A549 (cell line): ENCODE results near the gene GTF2IRD1.

Experiments used
- CBX8 ChIP-seq: fragments of 200-600 bp; sonication (generic); IDR thresholded peaks from 2 replicates; pipeline ENCODE4 v1.6.1; 2016
- CEBPB ChIP-seq, 2 experiments: fragments of >200 bp in 1 of 2; sonication (Bioruptor Twin) in 1 of 2; formaldehyde crosslinking in 1 of 2; IDR thresholded peaks; 2 replicates each; pipeline ENCODE4 v1.6.1; 2012 to 2016
- CHD2 ChIP-seq: fragments of 150-350 bp; IDR thresholded peaks from 2 replicates; pipeline ENCODE4 v1.6.1; 2014; ENCODE audit warnings: low read length; ENCODE audit not compliant: partially characterized antibody
- CTCF ChIP-seq: fragments of >200 bp; sonication (Bioruptor Twin); formaldehyde crosslinking; IDR thresholded peaks from 3 replicates; pipeline ENCODE4 v1.5.1; 2016
- FOSB ChIP-seq: fragments of 250-450 bp; sonication (Bioruptor Pico); IDR thresholded peaks from 2 replicates; pipeline ENCODE4 v1.5.0; 2020; ENCODE audit warnings: mild to moderate bottlenecking, moderate library complexity
- HMGXB4 ChIP-seq: fragments of 250-450 bp; sonication (Bioruptor Pico); IDR thresholded peaks from 2 replicates; pipeline ENCODE4 v1.5.0; 2021; ENCODE audit warnings: mild to moderate bottlenecking, moderate library complexity, borderline replicate concordance
- JUN ChIP-seq, 2 experiments: fragments of >200 bp; sonication (Bioruptor Twin); formaldehyde crosslinking; IDR thresholded peaks; 2 replicates in 1 of 2; 3 replicates in 1 of 2; pipeline ENCODE4 v1.6.1; 2016 to 2017
- MAX ChIP-seq: IDR thresholded peaks from 2 replicates; pipeline ENCODE4 v1.6.1; 2012
- MAZ ChIP-seq: fragments of 150-350 bp; IDR thresholded peaks from 2 replicates; pipeline ENCODE4 v1.6.1; 2014; ENCODE audit warnings: antibody characterized with exemption, low read depth, low read length, borderline replicate concordance
- MYC ChIP-seq: IDR thresholded peaks from 2 replicates; pipeline ENCODE4 v1.6.1; 2012; ENCODE audit warnings: mild to moderate bottlenecking, inconsistent platforms, low read length, improper control_type of control experiment, borderline replicate concordance
- POLR2A ChIP-seq: IDR thresholded peaks from 2 replicates; pipeline ENCODE4 v1.6.1; 2012; ENCODE audit warnings: mild to moderate bottlenecking, low read length
- ZSCAN20 ChIP-seq: fragments of 250-450 bp; sonication (Bioruptor Pico); IDR thresholded peaks from 2 replicates; pipeline ENCODE4 v1.8.0; 2022; ENCODE audit warnings: mild to moderate bottlenecking, moderate library complexity
- TF ChIP-seq, protein P1 (sequence below): IDR thresholded peaks from 2 replicates; pipeline ENCODE4 v1.6.1; 2012
- TF ChIP-seq, protein P2 (sequence below): fragments of 200-600 bp; sonication (generic); IDR thresholded peaks from 2 replicates; pipeline ENCODE4 v1.6.1; 2016; ENCODE audit warnings: antibody characterized with exemption, mild to moderate bottlenecking, moderate library complexity

GRCh38 chr7:74443543-74444247 is 10.0 kb upstream of the GTF2IRD1 start:
- TF ChIP-seq JUN (IDR thresholded peaks at IDR 0.05) (no peak), CEBPB (IDR thresholded peaks at IDR 0.05) (no peak), MAZ (no peak), CTCF (no peak), CBX8 (no peak), MYC (no peak), FOSB (no peak), MAX (no peak), CHD2 (no peak), POLR2A (no peak), ZSCAN20 (CRISPR knock-in tag) (no peak), HMGXB4 (CRISPR knock-in tag) (no peak)
- TF ChIP-seq, protein P1, sequence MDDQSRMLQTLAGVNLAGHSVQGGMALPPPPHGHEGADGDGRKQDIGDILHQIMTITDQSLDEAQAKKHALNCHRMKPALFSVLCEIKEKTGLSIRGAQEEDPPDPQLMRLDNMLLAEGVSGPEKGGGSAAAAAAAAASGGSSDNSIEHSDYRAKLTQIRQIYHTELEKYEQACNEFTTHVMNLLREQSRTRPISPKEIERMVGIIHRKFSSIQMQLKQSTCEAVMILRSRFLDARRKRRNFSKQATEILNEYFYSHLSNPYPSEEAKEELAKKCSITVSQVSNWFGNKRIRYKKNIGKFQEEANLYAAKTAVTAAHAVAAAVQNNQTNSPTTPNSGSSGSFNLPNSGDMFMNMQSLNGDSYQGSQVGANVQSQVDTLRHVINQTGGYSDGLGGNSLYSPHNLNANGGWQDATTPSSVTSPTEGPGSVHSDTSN, result no peak
- TF ChIP-seq, protein P2, sequence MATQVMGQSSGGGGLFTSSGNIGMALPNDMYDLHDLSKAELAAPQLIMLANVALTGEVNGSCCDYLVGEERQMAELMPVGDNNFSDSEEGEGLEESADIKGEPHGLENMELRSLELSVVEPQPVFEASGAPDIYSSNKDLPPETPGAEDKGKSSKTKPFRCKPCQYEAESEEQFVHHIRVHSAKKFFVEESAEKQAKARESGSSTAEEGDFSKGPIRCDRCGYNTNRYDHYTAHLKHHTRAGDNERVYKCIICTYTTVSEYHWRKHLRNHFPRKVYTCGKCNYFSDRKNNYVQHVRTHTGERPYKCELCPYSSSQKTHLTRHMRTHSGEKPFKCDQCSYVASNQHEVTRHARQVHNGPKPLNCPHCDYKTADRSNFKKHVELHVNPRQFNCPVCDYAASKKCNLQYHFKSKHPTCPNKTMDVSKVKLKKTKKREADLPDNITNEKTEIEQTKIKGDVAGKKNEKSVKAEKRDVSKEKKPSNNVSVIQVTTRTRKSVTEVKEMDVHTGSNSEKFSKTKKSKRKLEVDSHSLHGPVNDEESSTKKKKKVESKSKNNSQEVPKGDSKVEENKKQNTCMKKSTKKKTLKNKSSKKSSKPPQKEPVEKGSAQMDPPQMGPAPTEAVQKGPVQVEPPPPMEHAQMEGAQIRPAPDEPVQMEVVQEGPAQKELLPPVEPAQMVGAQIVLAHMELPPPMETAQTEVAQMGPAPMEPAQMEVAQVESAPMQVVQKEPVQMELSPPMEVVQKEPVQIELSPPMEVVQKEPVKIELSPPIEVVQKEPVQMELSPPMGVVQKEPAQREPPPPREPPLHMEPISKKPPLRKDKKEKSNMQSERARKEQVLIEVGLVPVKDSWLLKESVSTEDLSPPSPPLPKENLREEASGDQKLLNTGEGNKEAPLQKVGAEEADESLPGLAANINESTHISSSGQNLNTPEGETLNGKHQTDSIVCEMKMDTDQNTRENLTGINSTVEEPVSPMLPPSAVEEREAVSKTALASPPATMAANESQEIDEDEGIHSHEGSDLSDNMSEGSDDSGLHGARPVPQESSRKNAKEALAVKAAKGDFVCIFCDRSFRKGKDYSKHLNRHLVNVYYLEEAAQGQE, result no peak
